Left hindlimb (tissue), 1 donor: Measurements from ENCODE around the gene ADRA2B.

Experiments used
- DNase-seq: peaks from one replicate; pipeline ENCODE4 v3.0.0-alpha.2; 2018

Gene ADRA2B

DNA sequence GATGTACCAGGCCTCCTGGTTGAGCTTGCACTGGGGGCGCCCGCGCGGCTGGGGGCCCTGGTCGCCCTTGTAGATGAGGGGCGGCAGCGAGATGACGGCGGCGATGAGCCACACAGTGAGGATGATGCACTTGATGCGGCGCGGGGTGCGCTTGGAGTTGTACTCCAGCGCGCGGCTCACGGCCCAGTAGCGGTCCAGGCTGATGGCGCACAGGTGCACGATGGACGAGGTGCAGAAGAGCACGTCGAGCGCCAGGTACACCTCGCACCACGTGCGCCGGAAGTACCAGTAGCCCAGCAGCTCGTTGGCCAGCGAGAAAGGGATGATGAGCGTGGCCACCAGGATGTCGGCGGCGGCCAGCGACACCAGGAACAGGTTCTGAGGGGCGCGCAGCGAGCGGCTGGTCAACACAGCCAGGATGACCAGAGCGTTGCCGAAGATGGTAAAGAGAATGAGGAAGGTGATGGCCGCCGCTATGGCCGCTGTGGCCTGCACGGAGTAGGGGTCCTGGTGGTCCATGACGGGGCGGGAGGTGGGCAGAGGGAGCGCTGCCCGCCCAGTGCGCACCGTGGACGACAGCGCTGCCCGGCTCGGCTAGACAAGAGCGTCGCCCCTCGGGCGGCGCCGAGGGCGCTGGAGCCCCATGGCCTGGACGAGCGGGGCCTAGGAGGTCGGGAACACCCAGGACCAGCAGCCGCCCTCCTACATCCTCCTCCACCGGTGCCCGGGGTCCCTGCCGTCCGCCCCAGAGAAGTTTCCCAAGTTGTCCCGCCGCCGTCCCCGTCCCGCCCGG, 544 bp downstream of the ADRA2B start:
- peak; percentile 20 for DNase-seq

GRCh38 chr2:96114903-96115581, 1.3 kb downstream of the ADRA2B start:
- peak; percentile 25 for DNase-seq

DNA sequence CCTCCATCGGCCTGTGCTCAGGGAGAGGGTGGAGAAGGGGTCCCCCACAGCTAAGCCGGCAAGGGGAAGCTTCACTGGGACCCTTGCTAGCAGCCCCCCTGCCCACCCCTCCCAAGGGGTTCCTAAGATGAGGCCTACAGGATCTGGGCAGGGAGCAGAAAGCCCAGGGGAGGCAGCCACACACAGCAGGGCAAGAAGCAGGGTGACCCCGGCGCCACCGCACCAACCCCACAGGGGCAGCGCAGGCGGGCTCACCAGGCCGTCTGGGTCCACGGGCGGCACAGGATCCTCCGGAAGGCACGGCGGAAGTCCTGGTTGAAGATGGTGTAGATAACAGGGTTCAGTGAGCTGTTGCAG, 1.8 kb downstream of the ADRA2B start:
- peak; percentile 31 for DNase-seq

DNA sequence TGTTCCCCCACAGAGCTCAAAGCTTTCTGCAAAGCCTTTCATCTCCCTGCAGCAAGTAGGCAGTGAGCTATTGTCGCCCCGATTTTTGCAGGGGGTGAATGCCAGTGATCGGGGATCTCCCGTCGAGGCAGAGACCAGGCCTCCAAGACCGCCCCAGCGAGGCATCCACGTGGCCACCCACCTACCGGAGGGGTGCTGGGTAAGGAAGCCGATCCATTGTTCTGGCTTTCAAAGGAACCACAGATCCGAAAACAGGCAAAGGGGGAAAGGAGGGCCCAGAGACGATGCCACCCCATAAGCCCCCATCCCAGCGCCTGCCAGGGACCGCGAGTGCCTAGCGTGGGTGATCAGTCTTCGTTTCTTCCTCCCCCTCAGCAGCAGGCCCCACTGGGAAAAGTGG, 2.4 kb downstream of the ADRA2B start:
- no peak for DNase-seq

DNA sequence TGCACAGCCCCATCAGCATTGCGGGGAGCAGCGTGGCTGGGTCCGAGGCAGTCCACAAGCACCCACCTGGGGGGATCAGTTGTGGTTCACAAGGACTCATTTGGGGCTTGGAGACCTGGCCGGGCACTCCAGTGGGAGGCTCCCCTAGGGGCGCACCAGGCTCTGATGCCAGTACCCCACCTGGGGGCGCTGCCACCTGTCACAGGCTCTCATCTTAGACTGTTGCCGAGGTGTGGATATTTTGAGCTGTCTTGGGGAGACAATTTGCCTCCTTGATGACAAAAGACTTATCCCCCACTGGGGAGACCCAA, 3.0 kb downstream of the ADRA2B start:
- peak; percentile 19 for DNase-seq

DNA sequence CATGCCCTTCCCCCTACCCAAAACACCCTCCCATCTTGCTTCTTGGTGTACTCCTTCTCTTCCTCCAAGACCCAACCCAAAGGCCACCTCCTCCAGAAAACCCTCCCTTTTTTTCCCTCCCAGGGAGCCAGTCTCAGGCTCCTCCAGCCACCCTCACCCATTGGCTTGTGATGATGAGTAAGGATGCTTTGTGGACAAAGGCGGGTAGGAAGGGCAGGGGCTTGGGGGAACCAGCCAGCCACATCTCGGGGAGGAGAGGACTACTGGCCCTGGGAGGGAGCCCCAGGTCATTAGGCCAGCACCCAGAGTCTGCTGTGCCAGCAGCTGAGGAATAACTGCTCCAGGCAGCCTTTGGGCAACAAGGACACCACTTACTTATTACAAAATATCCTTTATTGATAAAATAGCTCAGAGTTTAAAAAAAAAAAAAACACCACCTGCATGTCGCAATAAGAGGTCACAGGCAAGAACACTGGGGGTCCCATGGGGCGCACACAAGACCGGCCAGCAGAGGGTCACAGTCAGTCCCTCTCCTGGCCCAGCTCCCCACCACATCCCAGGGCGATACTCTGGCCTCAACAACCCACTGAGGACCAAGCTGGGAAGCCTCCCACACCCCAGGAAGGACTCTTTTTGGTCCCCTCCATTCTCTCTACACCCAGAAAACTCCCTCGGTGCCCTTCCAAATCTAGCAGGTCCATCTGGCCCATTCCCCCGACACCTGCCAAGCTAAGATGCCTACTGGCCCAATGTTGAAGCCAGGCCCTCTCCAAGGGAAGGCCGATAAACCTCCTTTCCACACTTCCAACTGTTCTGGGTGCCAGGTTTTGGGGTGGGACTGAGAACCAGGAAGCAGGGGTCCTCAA, 3.6 kb downstream of the ADRA2B start:
- peak; percentile 8 for DNase-seq

DNA sequence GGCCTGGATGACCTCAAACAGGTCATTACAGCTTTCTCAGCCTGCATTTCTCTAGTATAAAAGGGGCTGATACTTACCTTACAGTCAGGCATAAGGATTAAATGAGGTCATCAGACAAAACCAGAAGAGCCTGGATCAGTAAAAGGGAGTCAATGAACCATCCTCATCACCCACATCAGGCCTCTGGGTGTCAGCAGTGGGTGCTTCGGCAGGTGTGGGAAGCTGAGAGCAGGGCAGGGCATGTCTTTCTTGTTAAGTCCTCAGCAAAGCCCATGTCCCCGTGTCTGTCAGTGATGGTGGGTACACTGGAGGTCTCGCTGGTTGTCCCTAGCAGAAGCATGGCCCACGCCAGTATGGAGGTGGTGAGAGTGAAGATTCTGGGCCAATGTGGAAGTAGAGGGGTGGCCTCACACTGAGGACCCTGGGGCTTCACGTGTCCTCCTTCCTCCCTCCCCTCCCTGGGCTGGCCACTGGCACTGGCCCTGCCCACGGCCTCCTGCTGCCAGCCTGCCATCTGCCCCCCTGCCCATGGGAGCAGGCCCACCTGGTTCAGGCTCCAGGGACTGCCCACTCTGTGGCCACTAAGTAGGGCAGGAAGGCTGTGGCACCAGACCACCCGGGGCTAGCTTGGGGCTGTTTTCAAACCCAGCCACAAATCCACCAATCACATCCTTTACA, 4.4 kb downstream of the ADRA2B start:
- DNase-seq = peak; percentile 19

- peak; percentile 13 for DNase-seq
Measured at GRCh38 chr2:96111257-96111640, 5.1 kb downstream of the ADRA2B start.

GRCh38 chr2:96110621-96111256, 5.6 kb downstream of the ADRA2B start:
- peak; percentile 22 for DNase-seq

GRCh38 chr2:96109931-96110511, 6.3 kb downstream of the ADRA2B start:
- peak; percentile 9 for DNase-seq

GRCh38 chr2:96109361-96109680, 7.0 kb downstream of the ADRA2B start:
- DNase-seq = no peak

DNA sequence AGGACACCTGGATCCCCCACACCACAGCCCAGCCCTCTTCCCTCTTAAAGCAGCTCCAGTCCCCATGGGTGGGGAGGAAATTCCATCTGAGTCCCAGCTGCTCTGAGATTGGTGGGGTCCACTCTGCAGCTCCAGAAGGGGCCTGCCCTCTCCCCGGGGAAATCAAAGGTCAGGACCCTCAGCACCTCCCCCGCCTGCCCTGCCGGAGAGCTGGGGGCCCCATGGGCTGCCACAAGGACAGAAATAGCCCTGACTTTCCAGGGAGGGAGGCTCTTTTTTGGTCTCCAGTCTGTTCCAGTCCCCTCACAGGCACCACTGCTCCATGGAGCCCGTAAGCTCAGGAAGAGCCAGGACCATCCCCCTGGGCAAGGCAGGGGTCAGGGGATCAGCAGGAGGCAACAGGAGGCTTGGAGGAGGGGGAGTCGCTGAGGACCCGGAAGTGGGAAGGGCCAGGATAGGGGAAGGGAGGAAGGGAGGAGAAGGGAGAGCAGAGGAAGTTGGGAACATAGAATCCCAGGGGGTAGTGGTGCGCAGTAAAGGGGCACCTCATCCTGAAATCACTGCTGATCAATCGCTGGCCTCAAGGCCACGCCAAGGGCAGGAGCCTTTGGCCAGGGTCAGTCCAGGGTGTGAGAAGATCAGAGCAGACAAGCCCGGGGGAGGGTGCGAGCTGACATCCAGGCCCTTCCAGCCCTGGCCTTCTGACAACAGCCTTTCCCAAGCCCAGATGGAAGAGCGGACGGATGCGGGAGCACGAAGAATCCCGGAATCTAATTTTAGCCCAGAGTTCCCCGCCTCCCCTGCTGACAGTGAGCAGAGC, 7.6 kb downstream of the ADRA2B start:
- peak; percentile 77 for DNase-seq

DNA sequence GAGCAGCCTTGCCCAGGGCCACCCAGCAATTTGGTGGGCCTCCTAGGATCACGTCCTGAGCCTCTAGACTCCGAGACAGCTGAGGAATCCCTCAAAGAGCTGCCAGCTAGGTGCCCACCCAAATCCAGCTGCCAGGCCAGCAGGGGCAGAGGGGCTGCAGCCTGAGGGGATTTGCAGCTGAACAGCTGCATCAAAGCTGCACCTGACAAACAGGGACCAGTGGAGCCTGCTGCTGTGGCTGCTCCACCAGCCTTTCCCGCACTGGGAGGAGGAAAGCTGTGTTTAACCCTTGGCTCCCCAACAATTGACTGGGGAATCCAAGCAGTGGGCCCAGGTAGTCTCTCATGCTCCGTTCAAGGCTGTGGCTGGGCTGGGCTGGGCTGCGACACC, 8.2 kb downstream of the ADRA2B start:
- DNase-seq = no peak

GRCh38 chr2:96107708-96108065, 8.7 kb downstream of the ADRA2B start:
- no peak for DNase-seq

GRCh38 chr2:96106991-96107707, 9.2 kb downstream of the ADRA2B start:
- peak; percentile 30 for DNase-seq

DNA sequence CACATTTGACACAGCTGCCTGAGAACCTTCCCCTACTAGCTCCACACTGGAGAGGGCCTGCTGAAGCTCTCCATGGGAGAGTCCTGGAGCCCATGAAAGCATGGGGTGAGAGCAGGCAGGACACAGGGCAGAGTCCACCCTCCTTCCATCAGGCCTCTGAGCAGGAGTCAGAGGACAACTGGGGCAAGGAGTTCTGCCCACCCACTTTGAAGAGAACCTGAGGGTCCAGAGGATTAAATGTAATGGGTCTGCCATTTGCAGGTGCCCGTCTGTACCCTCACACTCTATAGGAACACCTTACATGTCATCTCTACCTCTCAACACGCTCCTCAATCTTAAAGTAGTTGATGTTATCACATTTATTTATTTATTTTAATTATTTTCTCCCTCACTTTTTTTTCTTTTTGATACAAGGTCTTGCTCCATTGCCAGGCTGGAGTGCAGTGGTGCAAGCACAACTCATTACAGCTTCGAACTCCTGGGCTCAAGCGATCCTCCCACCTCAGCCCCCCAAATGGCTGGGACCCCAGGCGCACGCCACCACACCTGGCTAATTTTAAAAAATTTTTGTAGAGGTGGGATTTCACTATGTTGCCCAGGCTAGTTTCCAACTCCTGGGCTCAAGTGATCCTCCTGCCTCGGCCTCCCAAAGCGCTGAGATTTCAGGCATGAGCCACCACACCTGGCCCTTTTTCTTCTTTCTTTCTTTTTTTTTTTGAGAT, 10.2 kb downstream of the ADRA2B start:
- DNase-seq = no peak

- peak; percentile 23 for DNase-seq
Measured at GRCh38 chr2:96105152-96105915, 11.0 kb downstream of the ADRA2B start.

- DNase-seq = peak; percentile 6
Measured at GRCh38 chr2:96104487-96104861, 11.9 kb downstream of the ADRA2B start.

DNA sequence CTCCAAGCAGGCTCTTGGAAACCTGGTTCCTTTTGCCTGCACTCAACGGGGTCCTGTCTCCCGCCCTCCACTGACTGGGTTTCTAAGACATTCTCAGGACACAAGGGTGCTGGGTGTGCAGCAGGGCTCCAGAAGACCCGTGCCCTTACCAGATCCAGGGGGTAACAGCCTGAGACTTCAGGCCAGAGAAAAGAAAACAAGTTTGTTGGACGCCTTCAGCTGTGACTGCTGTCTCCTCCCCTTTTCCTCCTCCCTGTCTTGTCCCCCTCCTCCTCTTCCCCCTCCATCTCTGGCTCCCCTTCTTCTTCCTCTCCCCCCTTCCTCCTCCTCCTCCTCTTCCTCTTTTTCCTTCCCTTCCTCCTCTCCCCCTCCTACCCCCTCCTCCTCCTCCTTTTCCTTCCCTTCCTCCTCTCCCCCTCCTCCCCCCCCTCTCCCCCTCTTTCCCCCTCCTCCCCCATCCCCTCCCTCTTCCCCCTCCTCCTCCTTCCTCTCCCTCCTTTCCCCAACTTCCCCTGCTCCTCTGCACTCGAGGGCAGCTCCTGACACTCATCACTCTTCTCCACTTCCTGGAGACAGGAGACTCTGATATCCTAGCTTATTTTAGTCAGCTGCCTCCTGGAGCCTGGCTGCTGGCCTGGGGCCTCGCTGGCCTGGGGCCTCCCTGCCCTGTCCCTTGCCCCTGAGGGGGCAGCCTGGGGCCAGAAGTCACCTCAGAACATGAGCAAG, 12.4 kb downstream of the ADRA2B start:
- peak; percentile 26 for DNase-seq
